ENCODE data around the gene BEAN1.

The BEAN1 gene

GRCh38 chr16:66386629-66387622 lies 40.2 kb upstream of the BEAN1 start:
- Histone ChIP-seq H3K36me3 (ENCODE audit: insufficient read depth, low read length) (no peaks in the 10 kb centered on the region), H3K4me1 (ENCODE audit: control insufficient read depth, insufficient read depth, low read length, unreplicated experiment) (peaks cover 18% of the 10 kb centered on the region), H3K27ac (ENCODE audit: low read depth, low read length) (no peak overlapping the region), H3K27me3 (ENCODE audit: insufficient read depth, low read length) (peaks cover 11% of the 10 kb centered on the region; the same call in 1 of the 2 replicates), H3K4me3 (ENCODE audit: low read depth, low read length) (no peak overlapping the region), H3K79me2 (ENCODE audit: control insufficient read depth, insufficient read depth, low read length, unreplicated experiment) (no peaks in the 10 kb centered on the region), H2AFZ (ENCODE audit: low read length, unreplicated experiment) (no peak overlapping the region)

GRCh38 chr16:66387817-66388332 lies 39.2 kb upstream of the BEAN1 start:
- Histone ChIP-seq H3K27ac (ENCODE audit: low read depth, low read length) (no peak overlapping the region), H3K79me2 (ENCODE audit: control insufficient read depth, insufficient read depth, low read length, unreplicated experiment) (no peaks in the 10 kb centered on the region), H3K36me3 (ENCODE audit: insufficient read depth, low read length) (no peaks in the 10 kb centered on the region), H3K4me3 (ENCODE audit: low read depth, low read length) (no peak overlapping the region), H2AFZ (ENCODE audit: low read length, unreplicated experiment) (no peak overlapping the region), H3K27me3 (ENCODE audit: insufficient read depth, low read length) (peaks cover 11% of the 10 kb centered on the region; the same call in 1 of the 2 replicates), H3K4me1 (ENCODE audit: control insufficient read depth, insufficient read depth, low read length, unreplicated experiment) (peaks cover 9% of the 10 kb centered on the region)

DNA sequence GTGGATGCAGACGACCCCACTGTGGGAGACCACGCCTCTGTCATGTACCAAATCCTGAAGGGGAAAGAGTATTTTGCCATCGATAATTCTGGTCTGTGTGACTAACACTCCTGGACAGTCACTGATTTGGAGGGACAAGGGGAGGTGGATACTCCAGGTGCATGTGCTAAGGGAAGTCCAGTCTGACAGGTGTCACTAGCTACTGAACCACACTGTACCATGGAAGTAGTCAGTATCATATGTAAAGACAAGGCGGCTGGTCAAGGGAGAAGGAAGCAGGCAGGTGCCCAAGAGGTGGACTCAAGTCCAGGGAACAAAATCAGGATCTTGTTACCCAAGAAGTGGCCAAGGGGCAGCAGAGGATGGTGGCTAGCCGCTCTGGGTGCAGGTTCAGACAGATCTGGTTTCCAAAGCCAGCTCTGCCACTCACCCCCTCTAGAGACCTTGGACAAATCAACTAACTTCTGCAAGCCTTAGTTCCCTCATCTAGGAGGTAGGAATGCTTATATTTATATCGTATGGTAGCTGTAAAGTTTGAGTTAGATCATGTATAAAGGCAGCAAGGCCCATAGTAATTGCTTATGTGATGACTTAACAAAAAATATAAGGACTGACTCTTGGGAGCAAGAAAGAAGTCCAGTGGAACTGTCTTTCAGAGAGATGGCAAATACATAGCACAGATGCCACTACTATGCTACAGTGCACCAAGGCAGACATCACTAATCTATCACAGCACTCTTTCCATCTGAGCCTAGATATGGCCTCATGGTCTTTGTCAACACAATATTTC lies 38.5 kb upstream of the BEAN1 start:
- peaks cover 2% of the 10 kb centered on the region for H3K4me1 ChIP-seq (ENCODE audit: control insufficient read depth, insufficient read depth, low read length, unreplicated experiment)
- H3K36me3 ChIP-seq (ENCODE audit: insufficient read depth, low read length): no peaks in the 10 kb centered on the region
- no peak overlapping the region for H3K27ac ChIP-seq (ENCODE audit: low read depth, low read length)
- peaks cover 11% of the 10 kb centered on the region; the same call in 1 of the 2 replicates for H3K27me3 ChIP-seq (ENCODE audit: insufficient read depth, low read length)
- H2AFZ ChIP-seq (ENCODE audit: low read length, unreplicated experiment): no peak overlapping the region
- H3K79me2 ChIP-seq (ENCODE audit: control insufficient read depth, insufficient read depth, low read length, unreplicated experiment): no peaks in the 10 kb centered on the region
- no peak overlapping the region for H3K4me3 ChIP-seq (ENCODE audit: low read depth, low read length)

- H3K79me2 ChIP-seq (ENCODE audit: control insufficient read depth, insufficient read depth, low read length, unreplicated experiment): no peaks in the 10 kb centered on the region
- peaks cover 11% of the 10 kb centered on the region; the same call in 1 of the 2 replicates for H3K27me3 ChIP-seq (ENCODE audit: insufficient read depth, low read length)
- no peak overlapping the region for H3K27ac ChIP-seq (ENCODE audit: low read depth, low read length)
- no peaks in the 10 kb centered on the region for H3K36me3 ChIP-seq (ENCODE audit: insufficient read depth, low read length)
- no peak overlapping the region for H3K4me3 ChIP-seq (ENCODE audit: low read depth, low read length)
- H3K4me1 ChIP-seq (ENCODE audit: control insufficient read depth, insufficient read depth, low read length, unreplicated experiment): no peaks in the 10 kb centered on the region
- H2AFZ ChIP-seq (ENCODE audit: low read length, unreplicated experiment): no peak overlapping the region
Observed at GRCh38 chr16:66389256-66390176, 37.6 kb upstream of the BEAN1 start.

GRCh38 chr16:66390346-66391108 lies 36.6 kb upstream of the BEAN1 start:
- H3K27me3 ChIP-seq (ENCODE audit: insufficient read depth, low read length): peaks cover 11% of the 10 kb centered on the region; the same call in 1 of the 2 replicates
- no peaks in the 10 kb centered on the region for H3K4me1 ChIP-seq (ENCODE audit: control insufficient read depth, insufficient read depth, low read length, unreplicated experiment)
- H3K4me3 ChIP-seq (ENCODE audit: low read depth, low read length): no peak overlapping the region
- H2AFZ ChIP-seq (ENCODE audit: low read length, unreplicated experiment): no peak overlapping the region
- no peak overlapping the region for H3K27ac ChIP-seq (ENCODE audit: low read depth, low read length)
- H3K36me3 ChIP-seq (ENCODE audit: insufficient read depth, low read length): no peaks in the 10 kb centered on the region
- no peaks in the 10 kb centered on the region for H3K79me2 ChIP-seq (ENCODE audit: control insufficient read depth, insufficient read depth, low read length, unreplicated experiment)

- Histone ChIP-seq H3K4me3 (ENCODE audit: low read depth, low read length) (no peak overlapping the region), H3K36me3 (ENCODE audit: insufficient read depth, low read length) (no peaks in the 10 kb centered on the region), H3K27ac (ENCODE audit: low read depth, low read length) (no peak overlapping the region), H2AFZ (ENCODE audit: low read length, unreplicated experiment) (no peak overlapping the region), H3K79me2 (ENCODE audit: control insufficient read depth, insufficient read depth, low read length, unreplicated experiment) (no peaks in the 10 kb centered on the region), H3K4me1 (ENCODE audit: control insufficient read depth, insufficient read depth, low read length, unreplicated experiment) (no peaks in the 10 kb centered on the region), H3K27me3 (ENCODE audit: insufficient read depth, low read length) (peaks cover 10% of the 10 kb centered on the region; the same call in 1 of the 2 replicates)
Observed at GRCh38 chr16:66391726-66392670, 35.1 kb upstream of the BEAN1 start.

DNA sequence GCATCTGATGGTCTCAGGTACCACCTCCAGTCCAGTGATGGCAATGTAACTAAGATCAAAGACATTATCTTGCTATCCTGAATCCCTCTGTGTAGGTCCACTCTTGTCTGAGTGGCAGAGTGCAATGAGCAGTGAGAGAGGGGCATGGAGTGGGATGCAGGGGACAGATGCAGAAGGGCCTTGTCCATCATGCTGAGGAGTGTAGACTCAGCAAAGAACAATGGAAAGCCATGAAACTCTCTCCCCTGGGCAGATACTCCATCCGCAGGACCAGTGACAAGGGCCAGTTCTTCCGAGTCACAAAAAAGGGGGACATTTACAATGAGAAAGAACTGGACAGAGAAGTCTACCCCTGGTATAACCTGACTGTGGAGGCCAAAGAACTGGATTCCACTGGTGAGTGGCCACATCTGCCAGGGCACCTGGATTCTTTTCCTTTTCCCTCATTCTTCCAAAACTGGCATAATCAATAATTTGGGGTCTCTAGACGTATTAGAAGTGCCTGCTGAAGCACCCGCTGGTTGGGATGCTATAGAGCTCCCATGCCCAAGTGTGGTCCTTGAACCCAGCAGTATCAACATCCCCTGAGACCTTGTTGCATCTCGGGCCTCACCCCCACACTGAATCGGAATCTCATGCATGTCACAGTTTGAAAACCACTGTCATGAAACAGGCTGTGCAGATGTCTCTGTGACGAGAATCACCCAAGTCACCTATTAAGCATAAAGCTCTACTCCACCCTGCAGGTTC lies 31.1 kb upstream of the BEAN1 start:
- H3K27me3 ChIP-seq (ENCODE audit: insufficient read depth, low read length): peaks cover 3% of the 10 kb centered on the region; the same call in 1 of the 2 replicates
- no peak overlapping the region for H3K4me3 ChIP-seq (ENCODE audit: low read depth, low read length)
- no peak overlapping the region for H2AFZ ChIP-seq (ENCODE audit: low read length, unreplicated experiment)
- no peak overlapping the region for H3K27ac ChIP-seq (ENCODE audit: low read depth, low read length)
- no peaks in the 10 kb centered on the region for H3K4me1 ChIP-seq (ENCODE audit: control insufficient read depth, insufficient read depth, low read length, unreplicated experiment)
- H3K36me3 ChIP-seq (ENCODE audit: insufficient read depth, low read length): no peaks in the 10 kb centered on the region
- H3K79me2 ChIP-seq (ENCODE audit: control insufficient read depth, insufficient read depth, low read length, unreplicated experiment): no peaks in the 10 kb centered on the region

DNA sequence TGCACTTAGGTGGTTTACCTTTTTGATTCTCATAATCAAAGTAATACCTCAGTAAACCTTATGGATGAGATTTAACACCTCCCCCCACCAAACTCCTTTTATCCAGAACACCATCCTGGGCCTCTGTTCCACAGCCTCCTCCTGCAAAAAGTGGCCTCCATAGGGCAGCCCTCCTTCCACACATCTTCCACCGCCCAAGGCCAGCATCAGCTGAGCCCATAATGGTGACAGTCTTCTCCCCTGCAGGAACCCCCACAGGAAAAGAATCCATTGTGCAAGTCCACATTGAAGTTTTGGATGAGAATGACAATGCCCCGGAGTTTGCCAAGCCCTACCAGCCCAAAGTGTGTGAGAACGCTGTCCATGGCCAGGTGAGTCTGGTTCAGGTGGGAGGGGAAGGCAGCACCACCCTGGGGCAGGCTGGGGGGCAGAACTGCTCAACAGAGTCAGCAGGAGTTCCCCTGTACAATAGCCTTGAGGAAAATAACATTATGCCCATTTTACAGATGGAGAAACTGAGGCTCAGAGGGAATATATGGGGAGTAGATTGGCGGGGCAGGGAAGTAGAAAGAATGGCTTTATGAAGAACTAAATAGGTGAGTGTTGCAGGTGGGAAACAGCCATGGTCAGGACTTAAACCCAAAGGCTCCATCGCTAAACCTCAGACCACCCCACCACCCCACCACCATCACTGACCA lies 29.2 kb upstream of the BEAN1 start:
- no peaks in the 10 kb centered on the region for H3K36me3 ChIP-seq (ENCODE audit: insufficient read depth, low read length)
- H3K4me1 ChIP-seq (ENCODE audit: control insufficient read depth, insufficient read depth, low read length, unreplicated experiment): no peaks in the 10 kb centered on the region
- H3K27ac ChIP-seq (ENCODE audit: low read depth, low read length): no peak overlapping the region
- H3K4me3 ChIP-seq (ENCODE audit: low read depth, low read length): no peak overlapping the region
- H3K27me3 ChIP-seq (ENCODE audit: insufficient read depth, low read length): peaks cover 3% of the 10 kb centered on the region; the same call in 1 of the 2 replicates
- H3K79me2 ChIP-seq (ENCODE audit: control insufficient read depth, insufficient read depth, low read length, unreplicated experiment): no peaks in the 10 kb centered on the region
- no peak overlapping the region for H2AFZ ChIP-seq (ENCODE audit: low read length, unreplicated experiment)
